Ovary (tissue), 9 donors: Measurements from ENCODE around the gene GPR135. TPM values are rescaled to one million over a fixed set of nuclear protein-coding genes. Genes with fewer than 3 reads are reported as not detected.

Source experiments
- DNase-seq, 5 donors: peaks; one replicate each; pipeline ENCODE4 v3.0.0-alpha.2; 2019 to 2020
- H3K27ac ChIP-seq, 2 donors: fragments of 200-600 bp; one replicate each; pipeline versions ENCODE4 v1.5.1 to v1.8.0; 2019 to 2022
- H3K27me3 ChIP-seq: fragments of 200-600 bp; one replicate; pipeline ENCODE4 v1.8.0; 2022
- H3K36me3 ChIP-seq: fragments of 200-600 bp; sonication (generic); one replicate; pipeline ENCODE4 v1.5.1; 2019
- H3K4me1 ChIP-seq: one replicate; pipeline ENCODE4 v1.8.1; 2013; ENCODE audit warnings: mild to moderate bottlenecking, moderate library complexity; ENCODE audit not compliant: insufficient read depth
- H3K4me3 ChIP-seq: fragments of 200-600 bp; sonication (generic); one replicate; pipeline ENCODE4 v1.5.1; 2017
- H3K9me3 ChIP-seq, 2 donors: fragments of 200-600 bp in 1 of 2; sonication (generic) in 1 of 2; one replicate each; pipeline versions ENCODE4 v1.5.1 to v1.8.1; 2013 to 2019; ENCODE audit warnings: mild to moderate bottlenecking in 1 of 2, moderate library complexity in 1 of 2
- CTCF ChIP-seq, 3 donors: fragments of 450-650 bp in 2 of 3; fragments of 200-600 bp in 1 of 3; IDR thresholded peaks; one replicate each; pipeline versions ENCODE4 v1.5.1 to v1.8.0; 2016 to 2022; ENCODE audit warnings: antibody characterized with exemption in 3 of 3, mild to moderate bottlenecking in 1 of 3
- EP300 ChIP-seq: sonication (generic); formaldehyde crosslinking; IDR thresholded peaks from one replicate; pipeline ENCODE4 v1.6.1; 2017; ENCODE audit warnings: antibody characterized with exemption
- POLR2A ChIP-seq: fragments of 450-650 bp; IDR thresholded peaks from one replicate; pipeline ENCODE4 v1.6.1; 2017; ENCODE audit warnings: antibody characterized with exemption, mild to moderate bottlenecking, moderate library complexity
- WGBS, 3 donors: extraction: QIAGEN DNeasy Blood & Tissue Kit in 1 of 3; methylation state at CpG; one replicate each; pipeline versions ENCODE4 v1.1.5 to v1.1.7; 2013 to 2017; 5-methylcytosine and 5-hydroxymethylcytosine counted together
- intact Hi-C, 4 donors: fragments of 100-400 bp; cut with DNase I; formaldehyde crosslinking; loops; one replicate each; pipeline versions ENCODE4 v1.11.0 to v1.15.1; 2022 to 2023
- polyA plus RNA-seq, 2 donors: library from polyadenylated mRNA; stranded (reverse); fragments of 200-250 nt in 1 of 2; fragments of 350-450 nt in 1 of 2; fragmentation: Illumina TruSeq in 1 of 2; extraction: RNeasy Lipid Tissue Mini Kit (QIAGEN cat#74804) in 1 of 2; gene quantifications; one replicate each; pipeline ENCODE4 v1.2.3, GENCODE V29; 2013 to 2014
- total RNA-seq, 7 donors: library from RNA; depleted of rRNA in 2 of 7; stranded (reverse); fragments of >200 nt in 2 of 7; fragmentation: NEBNext Ultra II Directional in 3 of 7; extraction: Animal tissue kit (Norgen Biotek cat#: 25700) in 3 of 7; gene quantifications; one replicate each; pipeline versions ENCODE4 v1.1.0 to v1.2.4, GENCODE V29; 2016 to 2023
- donor health status: DM: no; HTN: no; CAD: no; lungs with moderate emphysema.
- donor health status: DM: no; HTN: no; CAD: no.
- donor health status: Bipolar disorder and iron deficiency.
- donor health status: DM: yes; HTN: yes; CAD: no.
- donor health status: DM: no; HTN: no; CAD: no.
- donor health status: DM: yes; HTN: yes; CAD: no.

Gene GPR135
- total and polyA plus RNA-seq, 9 donors: 1.7 to 10.9 (median 6.8) TPM

- WGBS, 3 donors: 71 to 72% (median 72%) methylated on average over 3 of the region's 3 CpGs
- intact Hi-C loops: no loop called here
- Histone ChIP-seq H3K4me1 (no peaks in the 10 kb centered on the region), H3K27ac (no peak overlapping the region), H3K9me3 (no peaks in the 10 kb centered on the region), H3K4me3 (no peak overlapping the region), H3K27me3 (no peaks in the 10 kb centered on the region), H3K36me3 (no peaks in the 10 kb centered on the region)
- no peak for TF ChIP-seq EP300
- TF ChIP-seq POLR2A: no peak
- TF ChIP-seq CTCF (IDR thresholded peaks at IDR 0.05): no peak
- DNase-seq: no peak
These were observed 35.6 kb upstream of the GPR135 start for GRCh38 chr14:59500732-59501131.

- TF ChIP-seq POLR2A: no peak
- TF ChIP-seq CTCF (IDR thresholded peaks at IDR 0.05): no peak
- no peak for TF ChIP-seq EP300
- Histone ChIP-seq H3K27ac (no peak overlapping the region), H3K4me1 (no peaks in the 10 kb centered on the region), H3K9me3 (no peaks in the 10 kb centered on the region), H3K4me3 (no peak overlapping the region), H3K36me3 (no peaks in the 10 kb centered on the region), H3K27me3 (no peaks in the 10 kb centered on the region)
- 43 to 78% (median 50%) methylated on average over 1 of the region's 1 CpG for WGBS, 3 donors
- DNase-seq: no peak
- intact Hi-C loops: no loop called here
These were observed 27.2 kb upstream of the GPR135 start for GRCh38 chr14:59492384-59492783.

- Histone ChIP-seq H3K4me3 (no peak overlapping the region), H3K36me3 (no peaks in the 10 kb centered on the region), H3K27ac (no peak overlapping the region), H3K27me3 (no peaks in the 10 kb centered on the region), H3K9me3 (no peaks in the 10 kb centered on the region), H3K4me1 (peaks cover 3% of the 10 kb centered on the region)
- intact Hi-C loops: no loop called here
- no peak for DNase-seq
- no peak for TF ChIP-seq POLR2A
- 92 to 98% (median 94%) methylated on average over 3 of the region's 3 CpGs for WGBS, 3 donors
These were observed 25.6 kb upstream of the GPR135 start for GRCh38 chr14:59490756-59491155.

GRCh38 chr14:59484639-59485175, 19.5 kb upstream of the GPR135 start:
- H3K36me3 ChIP-seq: no peaks in the 10 kb centered on the region
- H3K4me3 ChIP-seq: peak overlapping the region; percentile 72
- peak overlapping the region; percentile 54 to 83 for H3K27ac ChIP-seq
- TF ChIP-seq POLR2A (no peak), CTCF (IDR thresholded peaks at IDR 0.05) (no peak), EP300 (no peak)
- no peaks in the 10 kb centered on the region for H3K9me3 ChIP-seq
- H3K27me3 ChIP-seq: no peaks in the 10 kb centered on the region
- 0% methylated on average over 32 of the region's 32 CpGs for WGBS, 3 donors
- intact Hi-C loops: no loop called here
- DNase-seq: no peak
- peaks cover 18% of the 10 kb centered on the region for H3K4me1 ChIP-seq

- Histone ChIP-seq H3K4me1 (peaks cover 18% of the 10 kb centered on the region), H3K36me3 (no peaks in the 10 kb centered on the region)
- intact Hi-C loops: no loop called here
These were observed 18.8 kb upstream of the GPR135 start, which contains the start of the genes JKAMP and L3HYPDH for GRCh38 chr14:59483819-59484638. Gene JKAMP, plus strand, starts transcription at chr14:59484517. Its CDS starts 73 bp downstream, at chr14:59484590. Gene L3HYPDH, minus strand, starts transcription at chr14:59484408. Its CDS starts 92 bp downstream, at chr14:59484316.

More at GRCh38 chr14:59483819-59484638, 18.8 kb upstream of the GPR135 start, which contains the start of the genes JKAMP and L3HYPDH:
- no peaks in the 10 kb centered on the region for H3K9me3 ChIP-seq
- H3K4me3 ChIP-seq: peak within 1 kb of the TSS; percentile 72
- peak; percentile 74 for TF ChIP-seq POLR2A
- TF ChIP-seq CTCF (IDR thresholded peaks at IDR 0.05): peak; percentile 63 to 72 (median 65)
- TF ChIP-seq EP300: no peak
- WGBS, 3 donors: 0% methylated on average over 64 to 92 of the region's 92 CpGs
- DNase-seq: peak; percentile 96 to 99 (median 98)
- H3K27me3 ChIP-seq: no peaks in the 10 kb centered on the region
- H3K27ac ChIP-seq: peak within 1 kb of the TSS; percentile 54 to 83
